GM12878 (cell line): ENCODE results near the gene UBE2QL1. TPM values are rescaled to one million over a fixed set of nuclear protein-coding genes. Genes with fewer than 3 reads are reported as not detected.

Experiments
- ATAC-seq: fragments of 200-7000 bp; cut with Tn5 transposase; 3 replicates; pipeline ENCODE4 v1.9.1; 2020; ENCODE audit warnings: mild to moderate bottlenecking, moderate library complexity
- BruUV-seq: library from RNA; stranded (reverse); fragments of 400-500 nt; replicated peaks from 2 replicates; lab custom pipeline; 2021; lab: Mats Ljungman, UMichigan
- CTCF ChIA-PET: fragments of 300-600 bp; sonication (Branson Sonifier 250); formaldehyde crosslinking; extraction: SDS; loops from one replicate; lab custom pipeline; 2021; ENCODE audit warnings: inconsistent platforms; lab: Yijun Ruan, JAX
- POLR2A ChIA-PET: fragments of 350-600 bp; formaldehyde crosslinking; extraction: SDS; loops from one replicate; lab custom pipeline; 2021; ENCODE audit warnings: inconsistent platforms; lab: Charles Lee
- RAD21 ChIA-PET: fragments of 300-600 bp; sonication (Branson Sonifier 250); formaldehyde crosslinking; loops from one replicate; lab custom pipeline; 2023; ENCODE audit warnings: antibody characterized with exemption; ENCODE audit not compliant: unreplicated experiment; lab: Charles Lee
- SMC1A ChIA-PET: fragments of 300-600 bp; sonication (Branson Sonifier 250); formaldehyde crosslinking; loops from one replicate; lab custom pipeline; 2023; ENCODE audit not compliant: unreplicated experiment, uncharacterized antibody; lab: Charles Lee
- DNase-seq: peaks from one replicate; pipeline ENCODE4 v3.0.0-alpha.2; 2011; ENCODE audit warnings: low read depth, low spot score
- FAIRE-seq: peaks from 3 replicates; lab custom pipeline; 2011; peaks lifted over from hg19 to GRCh38; lab: Jason Lieb, UNC
- H2AFZ ChIP-seq: 2 replicates; pipeline ENCODE4 v1.6.0; 2011; ENCODE audit warnings: low read depth, low read length, control low read depth; ENCODE audit not compliant: control insufficient read depth
- H3K27ac ChIP-seq: 2 replicates; pipeline ENCODE4 v1.5.1; 2011; ENCODE audit warnings: control low read depth; ENCODE audit not compliant: control insufficient read depth, insufficient read depth
- H3K27me3 ChIP-seq, 2 experiments: replicated peaks in 1 of 2; 2 replicates each; pipeline versions ENCODE4 v1.6.0 to v1.6.1; 2011; ENCODE audit warnings: low read length in 1 of 2; ENCODE audit not compliant: control insufficient read depth in 2 of 2, insufficient read depth in 2 of 2
- H3K36me3 ChIP-seq, 2 experiments: 2 replicates each; pipeline ENCODE4 v1.5.1; 2011; ENCODE audit warnings: low read length in 1 of 2; ENCODE audit not compliant: control insufficient read depth in 2 of 2, insufficient read depth in 2 of 2
- H3K4me1 ChIP-seq: 2 replicates; pipeline ENCODE4 v1.6.1; 2011; ENCODE audit warnings: mild to moderate bottlenecking, low read length, moderate library complexity, mixed read lengths; ENCODE audit not compliant: control insufficient read depth, insufficient read depth
- H3K4me2 ChIP-seq: 2 replicates; pipeline ENCODE4 v1.6.0; 2011; ENCODE audit warnings: control low read depth; ENCODE audit not compliant: control insufficient read depth, insufficient read depth
- H3K4me3 ChIP-seq: fragments of 200-600 bp; sonication (generic); 2 replicates; pipeline ENCODE4 v1.5.1; 2016
- H3K79me2 ChIP-seq: 2 replicates; pipeline ENCODE4 v1.6.0; 2011; ENCODE audit warnings: low read length; ENCODE audit not compliant: control insufficient read depth, insufficient read depth
- H3K9ac ChIP-seq: 2 replicates; pipeline ENCODE4 v1.8.0; 2011; ENCODE audit warnings: low read length, control low read depth, mixed read lengths; ENCODE audit not compliant: control insufficient read depth, insufficient read depth
- H3K9me3 ChIP-seq: replicated peaks from 3 replicates; pipeline ENCODE4 v1.5.1; 2011; ENCODE audit warnings: mild to moderate bottlenecking, low read length; ENCODE audit not compliant: control insufficient read depth, insufficient read depth
- H4K20me1 ChIP-seq: 2 replicates; pipeline ENCODE4 v1.6.0; 2011; ENCODE audit not compliant: control insufficient read depth, insufficient read depth
- BMI1 ChIP-seq: fragments of 450-650 bp; IDR thresholded peaks from 2 replicates; pipeline ENCODE4 v1.6.1; 2016; ENCODE audit warnings: mild to moderate bottlenecking, moderate library complexity, borderline replicate concordance
- EGR1 ChIP-seq, 2 experiments: IDR thresholded peaks; 1 replicate in 1 of 2; 2 replicates in 1 of 2; pipeline ENCODE4 v1.6.1; 2011 to 2012; ENCODE audit warnings: low read depth in 2 of 2, low read length in 2 of 2, borderline replicate concordance in 1 of 2, mild to moderate bottlenecking in 1 of 2, moderate library complexity in 1 of 2
- MEF2A ChIP-seq: IDR thresholded peaks from 2 replicates; pipeline ENCODE4 v1.6.1; 2011; ENCODE audit warnings: low read depth, mild to moderate bottlenecking, low read length, moderate library complexity; ENCODE audit not compliant: insufficient read depth
- MEF2B ChIP-seq: fragments of 450-650 bp; IDR thresholded peaks from 2 replicates; pipeline ENCODE4 v1.6.1; 2018; ENCODE audit warnings: mild to moderate bottlenecking, moderate library complexity; ENCODE audit not compliant: partially characterized antibody, poor library complexity, severe bottlenecking
- NFXL1 ChIP-seq: fragments of 450-650 bp; IDR thresholded peaks from 2 replicates; pipeline ENCODE4 v1.6.1; 2017; ENCODE audit warnings: antibody characterized with exemption, mild to moderate bottlenecking, borderline replicate concordance
- PAX8 ChIP-seq: fragments of 450-650 bp; IDR thresholded peaks from 2 replicates; pipeline ENCODE4 v1.6.1; 2017; ENCODE audit warnings: mild to moderate bottlenecking, moderate library complexity
- SMAD5 ChIP-seq: IDR thresholded peaks from 2 replicates; pipeline ENCODE4 v1.6.1; 2016; ENCODE audit warnings: antibody characterized with exemption, low read depth
- SPI1 ChIP-seq: IDR thresholded peaks from 2 replicates; pipeline ENCODE4 v1.6.1; 2011; ENCODE audit warnings: low read depth, mild to moderate bottlenecking, low read length, moderate library complexity, borderline replicate concordance; ENCODE audit not compliant: insufficient read depth
- ZNF384 ChIP-seq: IDR thresholded peaks from 2 replicates; pipeline ENCODE4 v1.6.1; 2012; ENCODE audit warnings: low read depth, mild to moderate bottlenecking, low read length, improper control_type of control experiment, borderline replicate concordance
- WGBS: methylation state at CpG from one replicate; pipeline ENCODE4 v1.1.6; 2016; ENCODE audit warnings: low lambda C conversion rate; ENCODE audit not compliant: insufficient replicate concordance, insufficient coverage; ENCODE audit errors: missing lambda C conversion rate; 5-methylcytosine and 5-hydroxymethylcytosine counted together
- in situ Hi-C: fragments of 300-500 bp; cut with MboI; formaldehyde crosslinking; loops from 9 replicates; pipeline ENCODE4 v1.14.3; 2018; ENCODE audit warnings: mixed read lengths
- intact Hi-C: fragments of 100-400 bp; cut with micrococcal nuclease; formaldehyde crosslinking; loops from one replicate; pipeline ENCODE4 v1.14.2; 2022; ENCODE audit not compliant: unreplicated experiment
- polyA plus RNA-seq, 11 experiments: library from polyadenylated mRNA; depleted of rRNA in 4 of 11; unstranded in 6 of 11; stranded (reverse) in 5 of 11; fragments of >200 nt; fragmentation: Nextera tagmentation in 4 of 11; fragmentation: Illumina TruSeq in 1 of 11; extraction: Ambion mirVana in 4 of 11; extraction: Trizol in 1 of 11; gene quantifications; 1 replicate in 1 of 11; 2 replicates in 10 of 11; pipeline versions ENCODE4 v1.2.1 to v1.2.3, GENCODE V29; 2011 to 2016; ENCODE audit warnings: inconsistent platforms in 2 of 11, missing spikeins in 2 of 11, low read depth in 1 of 11
- total RNA-seq, 4 experiments: library from RNA; depleted of rRNA in 3 of 4; stranded (reverse); fragments of >200 nt in 3 of 4; fragmentation: Illumina TruSeq in 1 of 4; extraction: Trizol in 1 of 4; gene quantifications; 2 replicates each; pipeline versions ENCODE4 v1.2.1 to v1.2.3, GENCODE V29; 2013 to 2021
- TF ChIP-seq, protein P1 (sequence below): fragments of 450-650 bp; IDR thresholded peaks from 2 replicates; pipeline ENCODE4 v1.6.1; 2017; ENCODE audit warnings: antibody characterized with exemption, mild to moderate bottlenecking, moderate library complexity
- TF ChIP-seq, protein P2 (sequence below): fragments of 450-650 bp; IDR thresholded peaks from 2 replicates; pipeline ENCODE4 v1.6.1; 2018; ENCODE audit warnings: mild to moderate bottlenecking, low read depth, moderate library complexity; ENCODE audit not compliant: partially characterized antibody

Gene UBE2QL1
- total and polyA plus RNA-seq, 10 of the 15 experiments (the other 5 are each of a cell fraction or from before 2014, with no cell fraction given) = 0.03 to 0.62 (median 0.04) TPM; not detected in 6

DNA sequence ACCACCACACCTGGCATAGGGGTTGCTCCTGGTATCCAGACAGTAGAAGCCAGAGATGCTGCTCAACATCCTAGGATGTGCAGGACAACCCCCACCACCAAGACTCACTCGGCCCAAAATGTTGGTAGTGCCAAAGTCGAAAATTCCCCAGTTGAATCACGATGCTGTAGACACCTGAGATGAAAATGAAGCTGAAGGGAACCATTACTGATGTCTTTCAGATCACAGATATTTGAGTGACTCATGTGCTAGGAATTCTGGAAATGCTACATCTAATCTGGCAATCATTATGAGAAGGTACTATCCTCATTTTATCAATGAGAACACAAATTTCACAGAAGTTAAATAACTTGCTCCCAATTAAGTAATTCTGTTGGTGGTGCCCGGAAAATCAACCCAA lies 21.0 kb upstream of the UBE2QL1 start (continued):
- TF ChIP-seq MEF2B (no peak), NFXL1 (no peak)

DNA sequence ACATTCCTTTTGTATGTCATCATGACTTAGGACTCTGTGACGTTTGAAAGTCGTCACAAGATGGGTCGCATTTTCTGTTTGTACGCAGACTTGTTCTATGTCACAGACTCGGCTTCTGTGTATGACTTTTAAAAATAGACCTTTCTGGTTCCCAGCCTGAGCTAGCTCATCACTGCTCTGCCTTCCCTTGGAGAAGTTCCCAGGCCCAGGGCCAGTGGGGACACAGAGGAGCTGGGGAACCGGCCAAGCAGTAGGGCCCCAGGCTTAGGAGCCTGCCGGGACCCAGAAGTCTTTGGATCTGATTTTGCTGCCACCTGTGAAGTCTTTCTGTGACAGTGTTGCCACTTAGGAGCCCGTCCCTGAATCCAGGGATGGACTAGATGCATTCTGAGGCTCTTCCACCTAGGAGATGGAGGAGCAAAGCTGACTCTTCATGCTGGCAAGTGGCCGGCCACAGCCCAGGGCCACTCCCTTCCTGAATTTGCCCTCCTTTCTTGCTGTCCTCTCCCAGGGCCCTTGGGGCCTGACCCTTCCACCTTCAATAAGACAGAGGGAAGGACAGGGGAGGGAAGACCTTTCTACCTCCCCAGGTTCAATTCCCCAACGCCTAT lies 18.1 kb upstream of the UBE2QL1 start:
- no peak overlapping the region for H3K9ac ChIP-seq
- in situ Hi-C loops = no loop called here
- CTCF ChIA-PET = interaction anchor here (1.0 kb wide), 1 partner anchor 52 kb away, joined by 3 read pairs; the partner anchor contains the start of gene MED10
- DNase-seq (no peak), FAIRE-seq (no peak), ATAC-seq (no peak)
- no peak for TF ChIP-seq BMI1
- TF ChIP-seq, protein P1, sequence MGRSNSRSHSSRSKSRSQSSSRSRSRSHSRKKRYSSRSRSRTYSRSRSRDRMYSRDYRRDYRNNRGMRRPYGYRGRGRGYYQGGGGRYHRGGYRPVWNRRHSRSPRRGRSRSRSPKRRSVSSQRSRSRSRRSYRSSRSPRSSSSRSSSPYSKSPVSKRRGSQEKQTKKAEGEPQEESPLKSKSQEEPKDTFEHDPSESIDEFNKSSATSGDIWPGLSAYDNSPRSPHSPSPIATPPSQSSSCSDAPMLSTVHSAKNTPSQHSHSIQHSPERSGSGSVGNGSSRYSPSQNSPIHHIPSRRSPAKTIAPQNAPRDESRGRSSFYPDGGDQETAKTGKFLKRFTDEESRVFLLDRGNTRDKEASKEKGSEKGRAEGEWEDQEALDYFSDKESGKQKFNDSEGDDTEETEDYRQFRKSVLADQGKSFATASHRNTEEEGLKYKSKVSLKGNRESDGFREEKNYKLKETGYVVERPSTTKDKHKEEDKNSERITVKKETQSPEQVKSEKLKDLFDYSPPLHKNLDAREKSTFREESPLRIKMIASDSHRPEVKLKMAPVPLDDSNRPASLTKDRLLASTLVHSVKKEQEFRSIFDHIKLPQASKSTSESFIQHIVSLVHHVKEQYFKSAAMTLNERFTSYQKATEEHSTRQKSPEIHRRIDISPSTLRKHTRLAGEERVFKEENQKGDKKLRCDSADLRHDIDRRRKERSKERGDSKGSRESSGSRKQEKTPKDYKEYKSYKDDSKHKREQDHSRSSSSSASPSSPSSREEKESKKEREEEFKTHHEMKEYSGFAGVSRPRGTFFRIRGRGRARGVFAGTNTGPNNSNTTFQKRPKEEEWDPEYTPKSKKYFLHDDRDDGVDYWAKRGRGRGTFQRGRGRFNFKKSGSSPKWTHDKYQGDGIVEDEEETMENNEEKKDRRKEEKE = no peak
- TF ChIP-seq, protein P2, sequence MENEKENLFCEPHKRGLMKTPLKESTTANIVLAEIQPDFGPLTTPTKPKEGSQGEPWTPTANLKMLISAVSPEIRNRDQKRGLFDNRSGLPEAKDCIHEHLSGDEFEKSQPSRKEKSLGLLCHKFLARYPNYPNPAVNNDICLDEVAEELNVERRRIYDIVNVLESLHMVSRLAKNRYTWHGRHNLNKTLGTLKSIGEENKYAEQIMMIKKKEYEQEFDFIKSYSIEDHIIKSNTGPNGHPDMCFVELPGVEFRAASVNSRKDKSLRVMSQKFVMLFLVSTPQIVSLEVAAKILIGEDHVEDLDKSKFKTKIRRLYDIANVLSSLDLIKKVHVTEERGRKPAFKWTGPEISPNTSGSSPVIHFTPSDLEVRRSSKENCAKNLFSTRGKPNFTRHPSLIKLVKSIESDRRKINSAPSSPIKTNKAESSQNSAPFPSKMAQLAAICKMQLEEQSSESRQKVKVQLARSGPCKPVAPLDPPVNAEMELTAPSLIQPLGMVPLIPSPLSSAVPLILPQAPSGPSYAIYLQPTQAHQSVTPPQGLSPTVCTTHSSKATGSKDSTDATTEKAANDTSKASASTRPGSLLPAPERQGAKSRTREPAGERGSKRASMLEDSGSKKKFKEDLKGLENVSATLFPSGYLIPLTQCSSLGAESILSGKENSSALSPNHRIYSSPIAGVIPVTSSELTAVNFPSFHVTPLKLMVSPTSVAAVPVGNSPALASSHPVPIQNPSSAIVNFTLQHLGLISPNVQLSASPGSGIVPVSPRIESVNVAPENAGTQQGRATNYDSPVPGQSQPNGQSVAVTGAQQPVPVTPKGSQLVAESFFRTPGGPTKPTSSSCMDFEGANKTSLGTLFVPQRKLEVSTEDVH = no peak
- no peak for TF ChIP-seq EGR1 (IDR thresholded peaks at IDR 0.05; ENCODE audit: borderline replicate concordance in 1 of 2, low read depth in 2 of 2, low read length in 2 of 2)
- no peak for TF ChIP-seq SMAD5
- TF ChIP-seq PAX8 = no peak
- TF ChIP-seq MEF2A = no peak
- no peak for TF ChIP-seq SPI1
- no peak for TF ChIP-seq ZNF384
- H3K36me3 ChIP-seq = no peaks in the 10 kb centered on the region
- POLR2A ChIA-PET = no interaction called here
- no peak overlapping the region for H3K27ac ChIP-seq
- intact Hi-C loops = no loop called here
- H3K4me1 ChIP-seq = no peaks in the 10 kb centered on the region
- 50% methylated on average over 9 of the region's 10 CpGs for WGBS
- H3K4me2 ChIP-seq = no peak overlapping the region
- H3K79me2 ChIP-seq = no peaks in the 10 kb centered on the region
- BruUV-seq = no TSS peak
- SMC1A ChIA-PET = no interaction called here
- no peak overlapping the region for H2AFZ ChIP-seq
- RAD21 ChIA-PET = no interaction called here
- H3K27me3 ChIP-seq = peaks cover 0 to 3% of the 10 kb centered on the region in 2 experiments; a peak in 2 of 4 replicates
- no peaks in the 10 kb centered on the region; the same call in 2 of the 3 replicates for H3K9me3 ChIP-seq
- no peaks in the 10 kb centered on the region for H4K20me1 ChIP-seq
- no peak overlapping the region for H3K4me3 ChIP-seq
